NCI-H2196 (cell line): ENCODE measurements around the gene RPL18A.

Experiments
- DNase-seq: peaks from one replicate; lab custom pipeline; 2025; ENCODE audit not compliant: unreplicated experiment; lab: John Stamatoyannopoulos, UW

Gene RPL18A

GRCh38 chr19:17908244-17908643 lies 48.5 kb downstream of the RPL18A start:
- DNase-seq, result no peak

- no peak for DNase-seq
These were observed 49.5 kb downstream of the RPL18A start for GRCh38 chr19:17909003-17909732.

GRCh38 chr19:17910791-17911360 lies 51.2 kb downstream of the RPL18A start:
- no peak for DNase-seq
